HEK293 (cell line): ENCODE results near the gene PHACTR1.

Experiments
- CTCF ChIA-PET: fragments of 350-600 bp; formaldehyde crosslinking; extraction: SDS; loops from one replicate; lab custom pipeline; 2021; ENCODE audit warnings: antibody characterized with exemption; lab: Yijun Ruan, JAX
- POLR2A ChIA-PET: fragments of 300-600 bp; formaldehyde crosslinking; extraction: SDS; loops from one replicate; lab custom pipeline; 2020; ENCODE audit warnings: antibody characterized with exemption, inconsistent platforms; lab: Yijun Ruan, JAX
- H3K27ac ChIP-seq: fragments of 200-500 bp; sonication (Bioruptor generic); 2 replicates; pipeline ENCODE4 v1.5.1; 2014; ENCODE audit warnings: low read depth, low read length, control low read depth, inconsistent platforms; ENCODE audit errors: extremely low read depth
- H3K36me3 ChIP-seq, 2 experiments: fragments of 200-500 bp in 1 of 2; sonication (Bioruptor generic) in 1 of 2; 1 replicate in 1 of 2; 2 replicates in 1 of 2; pipeline ENCODE4 v1.5.1; 2014 to 2017; ENCODE audit warnings: inconsistent platforms in 2 of 2, low read length in 2 of 2; ENCODE audit not compliant: control insufficient read depth in 2 of 2, insufficient read depth in 1 of 2
- H3K4me1 ChIP-seq: fragments of 200-500 bp; sonication (Bioruptor generic); 2 replicates; pipeline ENCODE4 v1.5.1; 2014; ENCODE audit warnings: mild to moderate bottlenecking, low read length, inconsistent platforms; ENCODE audit not compliant: control insufficient read depth, insufficient read depth
- H3K4me3 ChIP-seq: 2 replicates; pipeline ENCODE4 v1.5.1; 2011; ENCODE audit warnings: low read depth, mild to moderate bottlenecking, control low read depth, low read length, moderate library complexity
- H3K9me3 ChIP-seq: fragments of 200-500 bp; sonication (Bioruptor generic); 2 replicates; pipeline ENCODE4 v1.5.1; 2014; ENCODE audit warnings: low read depth, low read length, inconsistent platforms; ENCODE audit not compliant: control insufficient read depth, insufficient read depth
- EGR2 ChIP-seq: fragments of 450-650 bp; formaldehyde crosslinking; IDR thresholded peaks from 2 replicates; pipeline ENCODE4 v1.5.1; 2016; ENCODE audit warnings: low read depth, missing biosample characterization, missing genetic modification characterization
- GLI4 ChIP-seq: fragments of 450-650 bp; formaldehyde crosslinking; IDR thresholded peaks from 2 replicates; pipeline ENCODE4 v1.5.1; 2016; ENCODE audit warnings: missing biosample characterization, missing genetic modification characterization
- HOXD13 ChIP-seq: sonication (generic); formaldehyde crosslinking; IDR thresholded peaks from 2 replicates; pipeline ENCODE4 v1.8.0; 2022; ENCODE audit warnings: missing genetic modification reagents, borderline replicate concordance
- KLF1 ChIP-seq: fragments of 450-650 bp; formaldehyde crosslinking; IDR thresholded peaks from 2 replicates; pipeline ENCODE4 v1.5.1; 2016; ENCODE audit warnings: missing biosample characterization, missing genetic modification characterization
- PRDM1 ChIP-seq: fragments of 450-650 bp; formaldehyde crosslinking; IDR thresholded peaks from 2 replicates; pipeline ENCODE4; 2016; ENCODE audit warnings: missing biosample characterization, missing genetic modification characterization
- SCRT1 ChIP-seq: fragments of 450-650 bp; formaldehyde crosslinking; IDR thresholded peaks from 2 replicates; pipeline ENCODE4 v1.5.1; 2016; ENCODE audit warnings: missing biosample characterization, missing genetic modification characterization, borderline replicate concordance
- TCF7L2 ChIP-seq: IDR thresholded peaks from 2 replicates; pipeline ENCODE4 v1.6.1; 2011; ENCODE audit warnings: low read depth, mild to moderate bottlenecking, inconsistent platforms, low read length, moderate library complexity, borderline replicate concordance
- ZBTB21 ChIP-seq: fragments of 450-650 bp; formaldehyde crosslinking; IDR thresholded peaks from 2 replicates; pipeline ENCODE4 v1.5.1; 2017; ENCODE audit warnings: missing biosample characterization, missing genetic modification characterization
- ZIC2 ChIP-seq: fragments of 450-650 bp; formaldehyde crosslinking; IDR thresholded peaks from 2 replicates; pipeline ENCODE4 v1.5.1; 2016; ENCODE audit warnings: missing biosample characterization, missing genetic modification characterization
- ZNF133 ChIP-seq: fragments of 450-650 bp; formaldehyde crosslinking; IDR thresholded peaks from 2 replicates; pipeline ENCODE4 v1.5.1; 2016; ENCODE audit warnings: missing biosample characterization, missing genetic modification characterization
- ZNF324 ChIP-seq: fragments of 450-650 bp; formaldehyde crosslinking; IDR thresholded peaks from 2 replicates; pipeline ENCODE4 v1.5.1; 2016; ENCODE audit warnings: missing biosample characterization, missing genetic modification characterization
- ZNF335 ChIP-seq: fragments of 450-650 bp; formaldehyde crosslinking; conservative IDR thresholded peaks from 2 replicates; pipeline ENCODE4 v1.5.1; 2016; ENCODE audit warnings: missing biosample characterization, missing genetic modification characterization
- ZNF529 ChIP-seq: fragments of 450-650 bp; formaldehyde crosslinking; IDR thresholded peaks from 2 replicates; pipeline ENCODE4 v1.5.1; 2017; ENCODE audit warnings: missing genetic modification characterization, missing biosample characterization; ENCODE audit not compliant: insufficient replicate concordance
- ZNF530 ChIP-seq: fragments of 450-650 bp; formaldehyde crosslinking; IDR thresholded peaks from 2 replicates; pipeline ENCODE4 v1.5.1; 2016; ENCODE audit warnings: low read depth, missing biosample characterization, missing genetic modification characterization
- ZNF792 ChIP-seq: fragments of 450-650 bp; formaldehyde crosslinking; IDR thresholded peaks from 2 replicates; pipeline ENCODE4 v1.5.1; 2016; ENCODE audit warnings: missing biosample characterization, missing genetic modification characterization
- TF ChIP-seq, protein P1 (sequence below): fragments of 450-650 bp; formaldehyde crosslinking; IDR thresholded peaks from 2 replicates; pipeline ENCODE4 v1.5.1; 2016; ENCODE audit warnings: missing biosample characterization, missing genetic modification characterization
- TF ChIP-seq, protein P2 (sequence below): fragments of 450-650 bp; formaldehyde crosslinking; IDR thresholded peaks from 2 replicates; pipeline ENCODE4 v1.5.1; 2016; ENCODE audit warnings: missing biosample characterization, missing genetic modification characterization
- TF ChIP-seq, protein P3 (sequence below): fragments of 450-650 bp; formaldehyde crosslinking; IDR thresholded peaks from 2 replicates; pipeline ENCODE4 v1.5.1; 2017; ENCODE audit warnings: missing biosample characterization, mild to moderate bottlenecking, missing genetic modification characterization, moderate library complexity
- TF ChIP-seq, protein P4 (sequence below): fragments of 450-650 bp; formaldehyde crosslinking; IDR thresholded peaks from 2 replicates; pipeline ENCODE4 v1.5.1; 2017; ENCODE audit warnings: missing biosample characterization, missing genetic modification characterization
- TF ChIP-seq, protein P5 (sequence below): fragments of 450-650 bp; formaldehyde crosslinking; IDR thresholded peaks from 2 replicates; pipeline ENCODE4 v1.5.1; 2016; ENCODE audit warnings: missing biosample characterization, missing genetic modification characterization

The PHACTR1 gene

DNA sequence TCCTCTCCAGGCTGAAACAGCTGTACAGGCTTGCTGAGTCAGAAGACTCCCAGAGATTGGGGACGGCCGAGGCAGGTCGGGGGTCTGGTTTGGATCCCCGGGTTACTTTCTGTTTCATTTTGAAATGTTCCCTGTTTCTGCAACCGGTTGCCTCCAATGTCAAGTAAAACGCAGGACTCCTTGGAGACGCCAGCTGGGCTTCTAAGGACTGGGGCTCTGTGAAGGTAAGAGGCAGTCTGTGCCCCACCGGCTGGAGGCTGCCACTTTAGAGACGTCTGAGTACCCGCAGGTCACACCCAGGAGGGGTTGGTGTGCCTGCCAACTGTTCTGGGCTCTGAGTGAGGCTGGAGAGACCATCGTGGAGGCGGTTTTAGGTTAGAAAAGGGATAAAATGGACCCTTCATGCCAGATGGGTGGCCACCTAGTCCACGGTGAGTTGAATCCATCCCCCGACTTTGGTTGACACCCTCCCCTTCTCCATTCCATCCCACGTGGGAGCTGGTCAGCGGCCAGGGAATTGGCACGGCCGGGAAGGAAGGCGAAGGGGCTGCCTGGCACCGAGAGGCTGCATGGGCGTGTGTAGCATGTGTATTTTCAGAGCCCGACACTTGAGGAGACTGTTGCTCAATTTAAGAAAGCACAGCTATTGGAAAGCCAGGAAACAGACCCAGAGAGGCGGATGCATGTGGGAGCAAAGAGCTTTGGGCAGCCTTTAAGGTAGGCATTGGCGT lies 240.9 kb downstream of the PHACTR1 start (continued):
- TF ChIP-seq, protein P1, sequence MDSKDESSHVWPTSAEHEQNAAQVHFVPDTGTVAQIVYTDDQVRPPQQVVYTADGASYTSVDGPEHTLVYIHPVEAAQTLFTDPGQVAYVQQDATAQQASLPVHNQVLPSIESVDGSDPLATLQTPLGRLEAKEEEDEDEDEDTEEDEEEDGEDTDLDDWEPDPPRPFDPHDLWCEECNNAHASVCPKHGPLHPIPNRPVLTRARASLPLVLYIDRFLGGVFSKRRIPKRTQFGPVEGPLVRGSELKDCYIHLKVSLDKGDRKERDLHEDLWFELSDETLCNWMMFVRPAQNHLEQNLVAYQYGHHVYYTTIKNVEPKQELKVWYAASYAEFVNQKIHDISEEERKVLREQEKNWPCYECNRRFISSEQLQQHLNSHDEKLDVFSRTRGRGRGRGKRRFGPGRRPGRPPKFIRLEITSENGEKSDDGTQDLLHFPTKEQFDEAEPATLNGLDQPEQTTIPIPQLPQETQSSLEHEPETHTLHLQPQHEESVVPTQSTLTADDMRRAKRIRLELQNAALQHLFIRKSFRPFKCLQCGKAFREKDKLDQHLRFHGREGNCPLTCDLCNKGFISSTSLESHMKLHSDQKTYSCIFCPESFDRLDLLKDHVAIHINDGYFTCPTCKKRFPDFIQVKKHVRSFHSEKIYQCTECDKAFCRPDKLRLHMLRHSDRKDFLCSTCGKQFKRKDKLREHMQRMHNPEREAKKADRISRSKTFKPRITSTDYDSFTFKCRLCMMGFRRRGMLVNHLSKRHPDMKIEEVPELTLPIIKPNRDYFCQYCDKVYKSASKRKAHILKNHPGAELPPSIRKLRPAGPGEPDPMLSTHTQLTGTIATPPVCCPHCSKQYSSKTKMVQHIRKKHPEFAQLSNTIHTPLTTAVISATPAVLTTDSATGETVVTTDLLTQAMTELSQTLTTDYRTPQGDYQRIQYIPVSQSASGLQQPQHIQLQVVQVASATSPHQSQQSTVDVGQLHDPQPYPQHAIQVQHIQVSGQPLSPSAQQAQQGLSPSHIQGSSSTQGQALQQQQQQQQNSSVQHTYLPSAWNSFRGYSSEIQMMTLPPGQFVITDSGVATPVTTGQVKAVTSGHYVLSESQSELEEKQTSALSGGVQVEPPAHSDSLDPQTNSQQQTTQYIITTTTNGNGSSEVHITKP, result peak; percentile 73

DNA sequence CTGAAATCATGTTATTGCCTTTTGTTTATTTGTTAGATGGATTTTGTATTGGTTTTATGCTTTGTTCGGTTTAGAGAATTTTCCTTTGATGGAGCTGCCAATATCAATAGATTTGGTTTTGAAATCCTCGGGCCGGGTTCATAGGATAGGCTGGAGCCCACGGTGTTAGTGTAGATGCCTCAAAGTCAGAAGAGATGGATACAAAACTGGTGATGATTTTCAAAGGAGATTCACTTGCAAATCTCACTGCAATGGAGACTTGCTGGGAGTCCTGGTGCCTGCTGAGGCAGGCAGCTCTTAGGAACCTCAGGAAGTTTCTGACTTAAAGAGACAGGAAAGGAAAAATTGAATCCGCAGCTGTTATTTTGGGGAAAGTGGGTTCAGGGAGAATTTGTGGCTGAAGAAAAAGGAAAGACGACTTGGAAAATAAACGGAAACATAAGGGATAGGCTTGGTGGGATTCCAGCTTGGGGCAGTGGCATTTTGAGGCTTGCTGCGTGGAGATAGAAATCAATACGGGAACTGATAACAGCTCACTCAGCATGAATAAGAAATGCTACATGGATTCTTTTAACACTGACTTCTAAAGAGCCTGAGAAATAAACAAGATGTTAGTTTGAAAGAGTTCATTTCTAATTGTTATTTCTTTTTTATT lies 241.6 kb downstream of the PHACTR1 start:
- H3K36me3 ChIP-seq, result no peaks in the 10 kb centered on the region
- TF ChIP-seq, protein P2, sequence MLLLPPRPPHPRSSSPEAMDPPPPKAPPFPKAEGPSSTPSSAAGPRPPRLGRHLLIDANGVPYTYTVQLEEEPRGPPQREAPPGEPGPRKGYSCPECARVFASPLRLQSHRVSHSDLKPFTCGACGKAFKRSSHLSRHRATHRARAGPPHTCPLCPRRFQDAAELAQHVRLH, result no peak
- TF ChIP-seq GLI4 (tag by site-specific recombination) (no peak), HOXD13 (CRISPR knock-in tag) (no peak), ZIC2 (tag by site-specific recombination) (no peak), ZNF335 (tag by site-specific recombination) (peak; percentile 24; the same call in 1 of the 2 replicates), ZNF324 (tag by site-specific recombination) (no peak), TCF7L2 (no peak), SCRT1 (no peak), ZBTB21 (tag by site-specific recombination) (no peak)
- no peaks in the 10 kb centered on the region for H3K9me3 ChIP-seq
- H3K4me3 ChIP-seq, result no peak overlapping the region
- no peaks in the 10 kb centered on the region for H3K4me1 ChIP-seq
- no peak overlapping the region for H3K27ac ChIP-seq
- POLR2A ChIA-PET, result no interaction called here
- CTCF ChIA-PET, result interaction anchor here (0.6 to 1.5 kb wide), 4 partner anchors 46 to 372 kb away, joined by 3 to 4 read pairs (median 3); no protein-coding TSS in a partner anchor

DNA sequence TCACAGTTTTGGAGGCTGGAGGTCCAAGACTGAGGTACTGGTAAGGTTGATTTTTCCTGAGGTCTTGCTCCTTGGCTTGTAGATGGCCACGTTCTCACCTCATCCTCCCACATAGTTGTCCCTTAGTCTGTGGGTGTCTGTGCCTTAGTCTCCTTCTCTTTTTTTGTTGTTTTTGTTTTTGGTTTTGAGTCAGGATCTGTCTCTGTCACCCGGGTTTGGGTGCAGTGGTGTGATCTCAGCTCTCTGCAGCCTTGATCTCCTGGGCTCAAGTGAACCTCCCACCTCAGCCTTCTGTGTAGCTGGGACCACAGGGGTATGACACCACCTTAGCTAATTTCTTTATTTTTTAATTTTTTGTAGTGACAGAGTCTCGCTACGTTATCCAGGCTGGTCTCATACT lies 245.2 kb downstream of the PHACTR1 start:
- Histone ChIP-seq H3K4me1 (no peaks in the 10 kb centered on the region), H3K27ac (no peak overlapping the region), H3K36me3 (no peaks in the 10 kb centered on the region), H3K9me3 (no peaks in the 10 kb centered on the region), H3K4me3 (no peak overlapping the region)
- POLR2A ChIA-PET, result no interaction called here
- CTCF ChIA-PET, result no interaction called here
- no peak for TF ChIP-seq EGR2
- TF ChIP-seq, protein P3, sequence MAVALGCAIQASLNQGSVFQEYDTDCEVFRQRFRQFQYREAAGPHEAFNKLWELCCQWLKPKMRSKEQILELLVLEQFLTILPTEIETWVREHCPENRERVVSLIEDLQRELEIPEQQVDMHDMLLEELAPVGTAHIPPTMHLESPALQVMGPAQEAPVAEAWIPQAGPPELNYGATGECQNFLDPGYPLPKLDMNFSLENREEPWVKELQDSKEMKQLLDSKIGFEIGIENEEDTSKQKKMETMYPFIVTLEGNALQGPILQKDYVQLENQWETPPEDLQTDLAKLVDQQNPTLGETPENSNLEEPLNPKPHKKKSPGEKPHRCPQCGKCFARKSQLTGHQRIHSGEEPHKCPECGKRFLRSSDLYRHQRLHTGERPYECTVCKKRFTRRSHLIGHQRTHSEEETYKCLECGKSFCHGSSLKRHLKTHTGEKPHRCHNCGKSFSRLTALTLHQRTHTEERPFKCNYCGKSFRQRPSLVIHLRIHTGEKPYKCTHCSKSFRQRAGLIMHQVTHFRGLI (tag by site-specific recombination), result no peak
- no peak for TF ChIP-seq ZNF133
- no peak for TF ChIP-seq ZNF792
- no peak for TF ChIP-seq ZNF530
- TF ChIP-seq, protein P4, sequence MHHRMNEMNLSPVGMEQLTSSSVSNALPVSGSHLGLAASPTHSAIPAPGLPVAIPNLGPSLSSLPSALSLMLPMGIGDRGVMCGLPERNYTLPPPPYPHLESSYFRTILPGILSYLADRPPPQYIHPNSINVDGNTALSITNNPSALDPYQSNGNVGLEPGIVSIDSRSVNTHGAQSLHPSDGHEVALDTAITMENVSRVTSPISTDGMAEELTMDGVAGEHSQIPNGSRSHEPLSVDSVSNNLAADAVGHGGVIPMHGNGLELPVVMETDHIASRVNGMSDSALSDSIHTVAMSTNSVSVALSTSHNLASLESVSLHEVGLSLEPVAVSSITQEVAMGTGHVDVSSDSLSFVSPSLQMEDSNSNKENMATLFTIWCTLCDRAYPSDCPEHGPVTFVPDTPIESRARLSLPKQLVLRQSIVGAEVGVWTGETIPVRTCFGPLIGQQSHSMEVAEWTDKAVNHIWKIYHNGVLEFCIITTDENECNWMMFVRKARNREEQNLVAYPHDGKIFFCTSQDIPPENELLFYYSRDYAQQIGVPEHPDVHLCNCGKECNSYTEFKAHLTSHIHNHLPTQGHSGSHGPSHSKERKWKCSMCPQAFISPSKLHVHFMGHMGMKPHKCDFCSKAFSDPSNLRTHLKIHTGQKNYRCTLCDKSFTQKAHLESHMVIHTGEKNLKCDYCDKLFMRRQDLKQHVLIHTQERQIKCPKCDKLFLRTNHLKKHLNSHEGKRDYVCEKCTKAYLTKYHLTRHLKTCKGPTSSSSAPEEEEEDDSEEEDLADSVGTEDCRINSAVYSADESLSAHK (tag by site-specific recombination), result no peak
- no peak for TF ChIP-seq ZNF529 (tag by site-specific recombination)
- TF ChIP-seq PRDM1 (tag by site-specific recombination), result no peak
- TF ChIP-seq, protein P5, sequence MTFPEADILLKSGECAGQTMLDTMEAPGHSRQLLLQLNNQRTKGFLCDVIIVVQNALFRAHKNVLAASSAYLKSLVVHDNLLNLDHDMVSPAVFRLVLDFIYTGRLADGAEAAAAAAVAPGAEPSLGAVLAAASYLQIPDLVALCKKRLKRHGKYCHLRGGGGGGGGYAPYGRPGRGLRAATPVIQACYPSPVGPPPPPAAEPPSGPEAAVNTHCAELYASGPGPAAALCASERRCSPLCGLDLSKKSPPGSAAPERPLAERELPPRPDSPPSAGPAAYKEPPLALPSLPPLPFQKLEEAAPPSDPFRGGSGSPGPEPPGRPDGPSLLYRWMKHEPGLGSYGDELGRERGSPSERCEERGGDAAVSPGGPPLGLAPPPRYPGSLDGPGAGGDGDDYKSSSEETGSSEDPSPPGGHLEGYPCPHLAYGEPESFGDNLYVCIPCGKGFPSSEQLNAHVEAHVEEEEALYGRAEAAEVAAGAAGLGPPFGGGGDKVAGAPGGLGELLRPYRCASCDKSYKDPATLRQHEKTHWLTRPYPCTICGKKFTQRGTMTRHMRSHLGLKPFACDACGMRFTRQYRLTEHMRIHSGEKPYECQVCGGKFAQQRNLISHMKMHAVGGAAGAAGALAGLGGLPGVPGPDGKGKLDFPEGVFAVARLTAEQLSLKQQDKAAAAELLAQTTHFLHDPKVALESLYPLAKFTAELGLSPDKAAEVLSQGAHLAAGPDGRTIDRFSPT (tag by site-specific recombination), result no peak
- no peak for TF ChIP-seq KLF1 (tag by site-specific recombination)
